Adipocyte (in vitro differentiated cells): ENCODE measurements around the gene PTPRM.

Experiments
- DNase-seq: peaks from one replicate; pipeline ENCODE4 v3.0.0-alpha.2; 2015; ENCODE audit warnings: low read depth
- H3K27me3 ChIP-seq: replicated peaks from 2 replicates; pipeline ENCODE4 v1.7.0; 2013; ENCODE audit warnings: mild to moderate bottlenecking, low read length, moderate library complexity; ENCODE audit not compliant: control insufficient read depth, insufficient read depth
- H3K36me3 ChIP-seq: 2 replicates; pipeline ENCODE4 v1.7.0; 2013; ENCODE audit warnings: low read length, mild to moderate bottlenecking, moderate library complexity; ENCODE audit not compliant: control insufficient read depth, insufficient read depth, severe bottlenecking
- H3K4me1 ChIP-seq: 2 replicates; pipeline ENCODE4 v1.7.0; 2013; ENCODE audit warnings: mild to moderate bottlenecking, low read length, moderate library complexity; ENCODE audit not compliant: control insufficient read depth, insufficient read depth
- H3K4me3 ChIP-seq: 2 replicates; pipeline ENCODE4 v1.7.0; 2013; ENCODE audit warnings: mild to moderate bottlenecking, low read length, moderate library complexity
- H3K9ac ChIP-seq: 2 replicates; pipeline ENCODE4 v1.7.0; 2013; ENCODE audit warnings: mild to moderate bottlenecking, low read length, moderate library complexity
- H3K9me3 ChIP-seq: 2 replicates; pipeline ENCODE4 v1.7.0; 2013; ENCODE audit warnings: mild to moderate bottlenecking, low read length, moderate library complexity; ENCODE audit not compliant: control insufficient read depth

PTPRM gene

GRCh38 chr18:8254654-8255053 is 687.5 kb downstream of the PTPRM start:
- Histone ChIP-seq H3K36me3 (peaks cover 27% of the 10 kb centered on the region), H3K9ac (no peak overlapping the region), H3K4me3 (no peak overlapping the region), H3K4me1 (no peaks in the 10 kb centered on the region), H3K9me3 (no peaks in the 10 kb centered on the region), H3K27me3 (no peaks in the 10 kb centered on the region)
- no peak for DNase-seq

GRCh38 chr18:8257851-8258434 is 690.8 kb downstream of the PTPRM start:
- H3K4me1 ChIP-seq = peaks cover 3% of the 10 kb centered on the region
- H3K27me3 ChIP-seq = no peaks in the 10 kb centered on the region
- DNase-seq = no peak
- H3K4me3 ChIP-seq = no peak overlapping the region
- no peaks in the 10 kb centered on the region for H3K9me3 ChIP-seq
- H3K36me3 ChIP-seq = peaks cover 31% of the 10 kb centered on the region
- H3K9ac ChIP-seq = no peak overlapping the region

- peaks cover 3% of the 10 kb centered on the region for H3K4me1 ChIP-seq
- no peaks in the 10 kb centered on the region for H3K9me3 ChIP-seq
- H3K36me3 ChIP-seq = peaks cover 17% of the 10 kb centered on the region
- DNase-seq = no peak
- H3K27me3 ChIP-seq = no peaks in the 10 kb centered on the region
- no peak overlapping the region for H3K4me3 ChIP-seq
- no peak overlapping the region for H3K9ac ChIP-seq
Observed at GRCh38 chr18:8260319-8260718, 693.2 kb downstream of the PTPRM start.

- Histone ChIP-seq H3K4me1 (peaks cover 3% of the 10 kb centered on the region), H3K9ac (no peak overlapping the region), H3K4me3 (no peak overlapping the region), H3K9me3 (no peaks in the 10 kb centered on the region), H3K36me3 (peaks cover 20% of the 10 kb centered on the region), H3K27me3 (no peaks in the 10 kb centered on the region)
- DNase-seq = no peak
Observed at GRCh38 chr18:8260827-8261226, 693.7 kb downstream of the PTPRM start.

- Histone ChIP-seq H3K36me3 (peaks cover 20% of the 10 kb centered on the region), H3K9me3 (no peaks in the 10 kb centered on the region), H3K4me1 (peaks cover 3% of the 10 kb centered on the region), H3K9ac (no peak overlapping the region), H3K4me3 (no peak overlapping the region), H3K27me3 (no peaks in the 10 kb centered on the region)
- DNase-seq = no peak
Observed at GRCh38 chr18:8261651-8262091, 694.6 kb downstream of the PTPRM start.

- Histone ChIP-seq H3K36me3 (peaks cover 20% of the 10 kb centered on the region), H3K9me3 (no peaks in the 10 kb centered on the region), H3K9ac (no peak overlapping the region), H3K4me1 (peaks cover 3% of the 10 kb centered on the region), H3K27me3 (no peaks in the 10 kb centered on the region), H3K4me3 (no peak overlapping the region)
- no peak for DNase-seq
Observed at GRCh38 chr18:8262221-8262620, 695.1 kb downstream of the PTPRM start.

GRCh38 chr18:8264116-8264515 is 697.0 kb downstream of the PTPRM start:
- no peaks in the 10 kb centered on the region for H3K27me3 ChIP-seq
- no peak for DNase-seq
- H3K9ac ChIP-seq = no peak overlapping the region
- H3K9me3 ChIP-seq = no peaks in the 10 kb centered on the region
- no peak overlapping the region for H3K4me3 ChIP-seq
- H3K4me1 ChIP-seq = peaks cover 3% of the 10 kb centered on the region
- H3K36me3 ChIP-seq = peaks cover 16% of the 10 kb centered on the region

GRCh38 chr18:8264861-8265411 is 697.8 kb downstream of the PTPRM start:
- Histone ChIP-seq H3K4me3 (no peak overlapping the region), H3K4me1 (peaks cover 3% of the 10 kb centered on the region), H3K36me3 (peaks cover 17% of the 10 kb centered on the region), H3K9me3 (no peaks in the 10 kb centered on the region), H3K9ac (no peak overlapping the region), H3K27me3 (no peaks in the 10 kb centered on the region)
- DNase-seq = peak; percentile 56

GRCh38 chr18:8272254-8272653 is 705.1 kb downstream of the PTPRM start:
- H3K4me3 ChIP-seq = no peak overlapping the region
- no peak for DNase-seq
- peaks cover 6% of the 10 kb centered on the region for H3K36me3 ChIP-seq
- H3K4me1 ChIP-seq = peaks cover 7% of the 10 kb centered on the region
- no peaks in the 10 kb centered on the region for H3K27me3 ChIP-seq
- H3K9ac ChIP-seq = no peak overlapping the region
- H3K9me3 ChIP-seq = no peaks in the 10 kb centered on the region

- H3K9ac ChIP-seq = no peak overlapping the region
- H3K4me1 ChIP-seq = peaks cover 12% of the 10 kb centered on the region
- H3K27me3 ChIP-seq = no peaks in the 10 kb centered on the region
- peaks cover 6% of the 10 kb centered on the region for H3K36me3 ChIP-seq
- no peak for DNase-seq
- H3K9me3 ChIP-seq = no peaks in the 10 kb centered on the region
- H3K4me3 ChIP-seq = no peak overlapping the region
Observed at GRCh38 chr18:8274370-8274769, 707.3 kb downstream of the PTPRM start.

GRCh38 chr18:8276406-8276805 is 709.3 kb downstream of the PTPRM start:
- peaks cover 12% of the 10 kb centered on the region for H3K4me1 ChIP-seq
- no peaks in the 10 kb centered on the region for H3K36me3 ChIP-seq
- no peak overlapping the region for H3K9ac ChIP-seq
- no peak for DNase-seq
- no peaks in the 10 kb centered on the region for H3K9me3 ChIP-seq
- no peak overlapping the region for H3K4me3 ChIP-seq
- H3K27me3 ChIP-seq = no peaks in the 10 kb centered on the region

GRCh38 chr18:8277270-8277669 is 710.2 kb downstream of the PTPRM start:
- Histone ChIP-seq H3K9ac (no peak overlapping the region), H3K4me1 (peaks cover 12% of the 10 kb centered on the region), H3K27me3 (no peaks in the 10 kb centered on the region), H3K36me3 (no peaks in the 10 kb centered on the region), H3K4me3 (no peak overlapping the region), H3K9me3 (no peaks in the 10 kb centered on the region)
- peak; percentile 66 for DNase-seq
